ENCODE measurements around the gene POU3F3. TPM values are rescaled to one million over a fixed set of nuclear protein-coding genes. Genes with fewer than 3 reads are reported as not detected.

POU3F3 gene
- total RNA-seq, 1 experiment from 2014 or later: not detected

- Histone ChIP-seq H2AFZ (ENCODE audit: low read depth, low read length, poor library complexity, severe bottlenecking) (no peak overlapping the region), H3K36me3 (ENCODE audit: control insufficient read depth in 1 of 2, insufficient read depth in 2 of 2, low read length in 2 of 2) (no peaks in the 10 kb centered on the region), H3K9ac (ENCODE audit: low read length) (no peak overlapping the region), H3K27ac (ENCODE audit: low read depth, low read length) (no peak overlapping the region), H3K79me2 (ENCODE audit: insufficient read depth, low read length) (no peaks in the 10 kb centered on the region), H3K4me1 (ENCODE audit: control insufficient read depth in 1 of 2, insufficient read depth in 2 of 2, low read length in 2 of 2) (no peaks in the 10 kb centered on the region), H3K9me2 (ENCODE audit: insufficient read depth) (no peaks in the 10 kb centered on the region), H4K20me1 (ENCODE audit: insufficient read depth) (no peaks in the 10 kb centered on the region), H3K4me3 (replicated peaks in 1 of 2; ENCODE audit: low read depth in 1 of 2, low read length in 2 of 2) (no peak overlapping the region), H3K4me2 (ENCODE audit: low read length) (no peak overlapping the region), H3K27me3 (ENCODE audit: insufficient read depth, low read length) (peaks cover 12% of the 10 kb centered on the region; the same call in 1 of the 2 replicates), H3K9me3 (ENCODE audit: control insufficient read depth in 1 of 2, insufficient read depth in 1 of 2, low read depth in 1 of 2, low read length in 2 of 2) (no peaks in the 10 kb centered on the region)
- no peak for TF ChIP-seq EZH2phosphoT487 (IDR thresholded peaks at IDR 0.05; ENCODE audit: borderline replicate concordance)
- TF ChIP-seq FOSL1 (IDR thresholded peaks at IDR 0.05; ENCODE audit: low read depth): no peak
- no peak for TF ChIP-seq CTCF (IDR thresholded peaks at IDR 0.05 in 2 of 3, conservative IDR thresholded peaks at IDR 0.05 in 1 of 3; ENCODE audit: borderline replicate concordance in 1 of 3, insufficient read depth in 1 of 3, low read depth in 2 of 3, low read length in 2 of 3)
- no peak for TF ChIP-seq EZH2 (IDR thresholded peaks at IDR 0.05)
- TF ChIP-seq JUND (IDR thresholded peaks at IDR 0.05): no peak
- DNase-seq (ENCODE audit: low read depth, low spot score) (no peak), ATAC-seq (no peak)
- intact Hi-C loops (cut with micrococcal nuclease): no loop called here
- ChIA-PET POLR2A (no interaction called here), CTCF (no interaction called here), RAD21 (ENCODE audit: low non-redundant PET in 1 of 2, low total read pairs in 2 of 2, uncharacterized antibody in 2 of 2, unreplicated experiment in 2 of 2) (no interaction called here)
- BruUV-seq (replicated peaks): no TSS peak
Observed at GRCh38 chr2:104889960-104890684, 36.2 kb downstream of the POU3F3 start.

- no peaks in the 10 kb centered on the region for H3K79me2 ChIP-seq (ENCODE audit: insufficient read depth, low read length)
- CTCF ChIA-PET: no interaction called here
- POLR2A ChIA-PET: no interaction called here
Observed at GRCh38 chr2:104890685-104891069, 36.8 kb downstream of the POU3F3 start.

More at GRCh38 chr2:104890685-104891069, 36.8 kb downstream of the POU3F3 start:
- H3K27me3 ChIP-seq (ENCODE audit: insufficient read depth, low read length): 0 out of 2 replicates have a peak, but pooled peaks cover 7% of the 10 kb centered on the region
- H3K27ac ChIP-seq (ENCODE audit: low read depth, low read length): no peak overlapping the region
- no peaks in the 10 kb centered on the region for H3K9me2 ChIP-seq (ENCODE audit: insufficient read depth)
- no peaks in the 10 kb centered on the region for H3K9me3 ChIP-seq (ENCODE audit: control insufficient read depth in 1 of 2, insufficient read depth in 1 of 2, low read depth in 1 of 2, low read length in 2 of 2)
- H3K4me1 ChIP-seq (ENCODE audit: control insufficient read depth in 1 of 2, insufficient read depth in 2 of 2, low read length in 2 of 2): no peaks in the 10 kb centered on the region
- DNase-seq (ENCODE audit: low read depth, low spot score) (no peak), ATAC-seq (no peak)
- RAD21 ChIA-PET (ENCODE audit: low non-redundant PET in 1 of 2, low total read pairs in 2 of 2, uncharacterized antibody in 2 of 2, unreplicated experiment in 2 of 2): no interaction called here
- no TSS peak for BruUV-seq (replicated peaks)
- intact Hi-C loops (cut with micrococcal nuclease): no loop called here
- no peak overlapping the region for H3K4me3 ChIP-seq (replicated peaks in 1 of 2; ENCODE audit: low read depth in 1 of 2, low read length in 2 of 2)
- H2AFZ ChIP-seq (ENCODE audit: low read depth, low read length, poor library complexity, severe bottlenecking): no peak overlapping the region
- H3K9ac ChIP-seq (ENCODE audit: low read length): no peak overlapping the region
- no peak for TF ChIP-seq TCF7L2 (IDR thresholded peaks at IDR 0.05; ENCODE audit: borderline replicate concordance, extremely low read depth, insufficient read depth, insufficient read length)
- H4K20me1 ChIP-seq (ENCODE audit: insufficient read depth): no peaks in the 10 kb centered on the region
- no peaks in the 10 kb centered on the region for H3K36me3 ChIP-seq (ENCODE audit: control insufficient read depth in 1 of 2, insufficient read depth in 2 of 2, low read length in 2 of 2)
- H3K4me2 ChIP-seq (ENCODE audit: low read length): no peak overlapping the region

Data from HCT116 (cell line).